GM21737 (cell line): ENCODE measurements around the gene PIK3R1.

Experiments
- ATAC-seq: cut with Tn5 transposase; IDR thresholded peaks from one replicate; pipeline ENCODE4 v1.9.1; 2021; ENCODE audit warnings: mild to moderate bottlenecking, moderate library complexity; ENCODE audit not compliant: unreplicated experiment

Gene PIK3R1

GRCh38 chr5:68289498-68289897 is 73.9 kb downstream of the PIK3R1 start:
- ATAC-seq: no peak

- ATAC-seq: no peak
These were observed 74.7 kb downstream of the PIK3R1 start for GRCh38 chr5:68290260-68290674.

GRCh38 chr5:68290847-68291246 is 75.3 kb downstream of the PIK3R1 start:
- ATAC-seq: no peak

GRCh38 chr5:68292316-68292715 is 76.8 kb downstream of the PIK3R1 start:
- no peak for ATAC-seq

DNA sequence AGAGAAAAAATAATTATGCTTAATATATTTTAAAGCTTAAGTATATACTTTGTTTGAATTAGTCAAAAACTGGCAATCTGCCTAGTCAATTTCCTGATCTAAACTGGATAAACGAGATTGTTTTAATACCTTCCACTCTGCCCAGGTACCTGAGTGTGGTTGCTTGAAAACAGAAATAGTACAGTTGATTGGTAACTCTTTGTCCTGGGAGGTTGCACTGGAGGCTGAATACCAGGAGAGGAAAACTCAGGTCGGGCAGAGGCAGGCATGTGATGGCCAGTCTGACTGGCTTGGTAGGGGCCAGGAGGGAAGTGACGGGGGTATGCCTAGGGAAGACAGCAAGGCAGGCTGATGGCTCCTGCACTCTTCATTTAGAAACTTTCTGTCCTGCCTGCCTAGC is 80.2 kb downstream of the PIK3R1 start:
- no peak for ATAC-seq

- no peak for ATAC-seq
These were observed 81.3 kb downstream of the PIK3R1 start for GRCh38 chr5:68296895-68297294.

- ATAC-seq: no peak
These were observed 82.1 kb downstream of the PIK3R1 start for GRCh38 chr5:68297656-68298055.

GRCh38 chr5:68298479-68298878 is 82.9 kb downstream of the PIK3R1 start:
- no peak for ATAC-seq

DNA sequence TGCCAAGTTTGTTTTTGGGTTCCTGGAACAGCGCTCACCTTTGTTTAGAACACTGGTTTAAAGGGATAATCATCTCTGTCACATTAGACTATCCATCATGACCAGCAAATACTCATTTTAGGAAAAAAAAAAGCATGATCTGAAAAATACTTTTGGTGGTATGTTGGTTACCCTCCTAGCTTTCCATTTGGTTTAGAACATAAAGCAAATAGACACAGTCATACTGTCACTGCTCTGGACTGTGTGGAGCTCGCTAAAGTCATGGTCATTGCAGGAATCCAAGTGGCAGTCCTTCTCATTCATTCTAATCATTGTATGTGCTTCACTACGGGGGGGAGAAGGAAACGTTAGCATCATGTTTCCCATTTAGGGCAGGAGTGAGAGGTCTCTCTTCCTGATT is 83.5 kb downstream of the PIK3R1 start:
- ATAC-seq: no peak

DNA sequence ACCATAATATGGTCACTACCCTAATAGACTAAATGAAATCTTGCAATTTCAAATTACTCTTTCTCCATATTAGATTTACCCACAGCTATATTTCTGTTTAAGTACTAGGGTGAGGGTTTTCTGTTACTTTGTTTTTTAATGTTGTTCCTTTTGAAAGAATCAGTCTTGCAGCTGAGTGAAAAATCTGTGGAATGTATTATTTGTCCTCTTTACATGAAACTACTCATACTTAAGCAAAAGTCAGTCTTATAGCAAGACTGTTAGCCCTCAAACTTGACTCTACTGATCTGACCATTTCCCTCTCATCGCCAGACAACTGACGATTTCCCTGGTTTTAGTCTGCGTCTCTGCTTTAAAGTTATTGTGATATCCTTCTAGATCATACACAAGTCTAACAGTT is 84.0 kb downstream of the PIK3R1 start:
- no peak for ATAC-seq

- peak; percentile 48 for ATAC-seq
These were observed 87.6 kb downstream of the PIK3R1 start for GRCh38 chr5:68303038-68303738.

DNA sequence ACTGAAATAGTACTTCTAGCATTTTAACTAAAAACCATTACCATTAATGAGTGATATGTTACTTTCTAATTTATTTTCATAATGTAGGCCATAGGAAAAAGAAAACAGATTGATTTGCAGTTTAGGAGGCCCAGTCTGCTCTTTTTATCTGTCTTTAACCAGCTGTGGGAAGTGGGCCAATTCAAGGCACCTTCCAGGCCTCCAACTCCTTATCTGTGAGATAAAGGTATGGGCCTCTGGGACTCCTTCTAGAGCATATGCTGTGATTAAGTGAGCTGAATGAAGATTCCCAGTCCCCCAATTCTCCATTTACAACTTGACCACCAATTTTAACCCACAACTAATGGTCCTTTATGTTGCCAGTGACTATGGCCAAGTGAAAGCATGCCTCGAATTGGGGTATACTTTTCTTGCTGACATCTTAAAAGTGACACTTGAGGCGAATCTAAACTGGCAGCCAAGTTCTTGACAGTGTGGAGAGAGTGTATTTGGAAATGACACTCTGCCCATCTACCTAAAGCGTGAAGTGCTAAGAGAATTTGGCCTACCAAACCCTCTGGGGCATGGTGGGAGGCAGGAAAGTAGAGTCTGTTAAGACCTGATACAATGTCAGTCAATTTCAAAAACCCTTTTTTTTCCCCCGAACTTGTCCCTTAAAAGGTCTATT is 88.3 kb downstream of the PIK3R1 start:
- no peak for ATAC-seq

DNA sequence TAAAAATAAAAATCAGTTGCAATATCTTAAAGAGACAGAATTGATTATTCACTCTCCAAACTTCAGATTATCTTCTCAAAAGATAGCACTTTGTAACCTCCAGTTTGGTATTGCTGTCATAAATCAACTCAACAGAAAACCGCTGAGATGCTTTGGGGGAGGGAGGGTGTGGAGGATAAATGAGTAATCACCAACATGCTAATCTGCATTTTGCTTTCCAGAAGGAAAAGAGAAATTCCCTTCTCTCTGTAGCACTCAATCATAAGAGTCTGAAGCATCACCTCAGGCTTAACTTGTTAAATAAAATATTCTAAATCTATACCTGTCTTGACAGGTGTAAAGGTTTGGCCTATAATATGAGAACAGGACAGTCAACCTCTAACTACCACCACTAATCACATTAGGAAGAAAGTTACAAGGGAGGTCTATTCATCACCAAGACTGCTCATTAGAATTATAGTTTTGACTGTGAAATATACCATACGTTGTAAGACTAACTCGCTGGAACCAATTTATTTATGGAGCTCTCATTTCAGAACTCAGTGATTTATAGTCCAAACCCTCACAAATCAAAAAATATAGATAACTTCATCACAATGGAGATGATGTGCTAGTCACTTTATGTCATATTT is 89.0 kb downstream of the PIK3R1 start:
- ATAC-seq: no peak

DNA sequence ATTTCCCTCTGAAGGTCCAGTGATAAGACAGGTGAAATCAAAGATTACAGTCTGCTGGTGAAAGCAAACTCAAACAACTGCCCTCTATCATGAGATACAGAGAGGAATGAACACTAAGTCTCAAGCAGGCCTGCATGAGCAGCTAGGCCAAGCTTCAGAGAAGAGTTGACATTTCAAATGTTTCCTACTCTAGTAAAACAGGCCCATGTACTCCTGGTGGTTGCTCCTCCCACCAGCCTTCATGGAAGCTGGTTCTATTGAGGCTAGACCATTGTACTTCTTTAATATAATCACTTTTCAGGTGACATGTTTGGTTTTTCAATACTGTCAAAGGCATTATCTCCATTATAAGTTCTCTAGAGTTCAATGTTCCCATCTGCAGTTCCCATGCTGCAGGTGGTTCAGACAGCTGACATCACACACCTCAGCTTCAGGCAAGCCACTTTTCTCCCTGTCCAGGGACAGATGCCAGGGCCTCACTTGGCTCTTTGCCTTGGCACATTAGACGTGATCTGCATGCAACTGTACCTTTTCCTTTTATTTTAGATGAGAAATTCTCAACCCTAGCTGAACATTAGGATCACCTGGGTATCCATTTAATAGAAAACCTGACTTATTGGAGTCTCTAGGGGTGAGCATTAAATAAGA is 89.8 kb downstream of the PIK3R1 start:
- ATAC-seq: no peak

- no peak for ATAC-seq
These were observed 90.9 kb downstream of the PIK3R1 start for GRCh38 chr5:68306361-68307014.

DNA sequence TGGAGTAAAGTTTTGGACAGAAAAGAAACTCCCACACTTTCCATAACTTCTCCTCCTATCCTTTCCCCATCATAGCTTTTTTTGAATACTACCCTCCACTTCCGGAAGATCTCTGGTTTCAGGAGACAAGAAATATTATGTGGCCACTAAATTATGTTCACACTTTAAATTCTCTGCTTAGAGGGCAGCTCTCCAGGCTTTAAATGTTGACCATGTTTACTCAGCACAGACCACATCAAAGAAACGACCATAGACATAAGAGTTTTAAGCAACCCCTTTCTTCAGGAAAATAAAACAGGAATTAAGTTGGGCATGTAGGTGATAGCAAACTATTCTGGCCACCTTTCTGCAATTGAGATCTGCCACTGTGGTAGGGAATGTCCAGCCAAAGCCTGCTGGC is 97.8 kb downstream of the PIK3R1 start:
- no peak for ATAC-seq

DNA sequence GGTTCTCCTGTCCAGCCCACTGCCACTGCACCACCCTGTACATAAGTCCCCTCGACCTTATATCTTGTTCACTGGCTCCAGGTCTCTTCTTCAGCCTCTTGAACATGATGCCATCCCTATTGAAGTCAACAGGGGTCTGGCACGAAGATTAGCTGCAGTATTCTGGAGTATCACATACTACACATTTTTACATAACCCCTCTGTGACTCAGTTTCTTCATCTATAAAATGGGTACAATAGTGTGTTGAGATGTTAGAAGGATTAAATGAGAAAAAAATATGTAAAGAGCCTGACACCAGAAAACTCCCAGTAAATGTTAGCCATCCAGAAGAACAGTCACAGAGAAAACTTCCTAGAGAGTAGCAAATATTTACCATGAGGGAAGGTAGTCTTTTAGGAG is 98.9 kb downstream of the PIK3R1 start:
- no peak for ATAC-seq

- peak; percentile 94 for ATAC-seq
These were observed 100.2 kb downstream of the PIK3R1 start for GRCh38 chr5:68315679-68316271.

DNA sequence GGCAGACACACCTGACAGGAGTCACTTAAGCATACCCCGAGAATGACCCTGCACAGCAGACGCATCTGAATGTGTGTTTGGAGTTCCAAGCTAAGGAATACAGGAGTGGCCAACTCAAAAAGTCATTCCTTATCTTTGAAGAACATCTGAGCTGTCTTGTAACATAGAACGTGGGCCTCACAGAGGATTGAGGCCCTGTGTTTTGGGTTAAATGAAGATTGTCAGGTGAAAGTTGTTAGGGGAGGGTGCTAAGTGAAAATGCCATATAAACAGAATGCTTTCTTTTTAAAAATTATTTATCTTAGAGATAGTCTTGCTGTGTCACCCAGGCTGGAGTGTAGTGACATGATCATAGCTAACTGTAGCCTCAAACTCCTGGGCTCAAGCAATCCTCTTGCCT is 100.9 kb downstream of the PIK3R1 start:
- no peak for ATAC-seq

GRCh38 chr5:68317646-68318045 is 102.1 kb downstream of the PIK3R1 start:
- ATAC-seq: no peak
